ENCODE results near the gene CTTNBP2.

CTTNBP2 gene

DNA sequence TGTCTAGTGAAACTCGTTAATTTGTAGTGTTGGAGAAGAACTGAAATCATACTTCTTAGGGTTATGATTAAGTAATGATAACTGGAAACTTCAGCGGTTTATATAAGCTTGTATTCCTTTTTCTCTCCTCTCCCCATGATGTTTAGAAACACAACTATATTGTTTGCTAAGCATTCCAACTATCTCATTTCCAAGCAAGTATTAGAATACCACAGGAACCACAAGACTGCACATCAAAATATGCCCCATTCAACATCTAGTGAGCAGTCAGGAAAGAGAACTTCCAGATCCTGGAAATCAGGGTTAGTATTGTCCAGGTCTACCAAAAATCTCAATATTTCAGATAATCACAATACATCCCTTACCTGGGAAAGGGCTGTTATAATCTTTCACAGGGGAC is 205.8 kb downstream of the CTTNBP2 start:
- Histone ChIP-seq H2BK15ac (ENCODE audit: low read depth, poor library complexity, severe bottlenecking) (no peak overlapping the region), H3K14ac (ENCODE audit: low read length in 2 of 2) (no peak overlapping the region), H4K91ac (ENCODE audit: low read length) (no peak overlapping the region), H3K18ac (ENCODE audit: low read depth in 1 of 2, low read length in 2 of 2) (no peak overlapping the region), H3K23ac (ENCODE audit: low read length in 2 of 2) (no peak overlapping the region), H2BK120ac (ENCODE audit: low read depth, low read length) (no peak overlapping the region), H3K9ac (ENCODE audit: low read length) (no peak overlapping the region), H3K4me1 (ENCODE audit: control insufficient read depth, insufficient read depth, low read depth, low read length) (peaks cover 4% of the 10 kb centered on the region), H3K9me3 (ENCODE audit: control insufficient read depth, low read length) (no peaks in the 10 kb centered on the region), H2AFZ (ENCODE audit: low read depth, low read length) (no peak overlapping the region), H2AK5ac (ENCODE audit: low read length, severe bottlenecking) (no peak overlapping the region), H4K8ac (ENCODE audit: low read length) (no peak overlapping the region), H2BK5ac (ENCODE audit: low read depth, low read length, poor library complexity, severe bottlenecking) (no peak overlapping the region), H3K4ac (ENCODE audit: low read depth in 1 of 2, low read length in 2 of 2) (no peak overlapping the region), H3K4me3 (ENCODE audit: insufficient read depth in 1 of 2, low read depth in 1 of 2, low read length in 2 of 2) (no peak overlapping the region), H3K27ac (ENCODE audit: low read length, poor library complexity, severe bottlenecking) (no peak overlapping the region), H3K79me1 (replicated peaks; ENCODE audit: low read length, poor library complexity, severe bottlenecking) (no peaks in the 10 kb centered on the region), H3K4me2 (ENCODE audit: low read length, poor library complexity, severe bottlenecking) (no peak overlapping the region), H3K36me3 (ENCODE audit: control insufficient read depth in 1 of 2, insufficient read depth in 2 of 2, low read depth in 1 of 2, low read length in 2 of 2) (no peaks in the 10 kb centered on the region), H3K27me3 (ENCODE audit: control insufficient read depth in 1 of 2, insufficient read depth in 1 of 2, low read length in 2 of 2) (no peaks in the 10 kb centered on the region), H2BK12ac (ENCODE audit: low read length in 2 of 2) (peak overlapping the region; percentile 14 to 87)
- peak; percentile 41 for DNase-seq
- 76% methylated on average over 2 of the region's 2 CpGs for WGBS

DNA sequence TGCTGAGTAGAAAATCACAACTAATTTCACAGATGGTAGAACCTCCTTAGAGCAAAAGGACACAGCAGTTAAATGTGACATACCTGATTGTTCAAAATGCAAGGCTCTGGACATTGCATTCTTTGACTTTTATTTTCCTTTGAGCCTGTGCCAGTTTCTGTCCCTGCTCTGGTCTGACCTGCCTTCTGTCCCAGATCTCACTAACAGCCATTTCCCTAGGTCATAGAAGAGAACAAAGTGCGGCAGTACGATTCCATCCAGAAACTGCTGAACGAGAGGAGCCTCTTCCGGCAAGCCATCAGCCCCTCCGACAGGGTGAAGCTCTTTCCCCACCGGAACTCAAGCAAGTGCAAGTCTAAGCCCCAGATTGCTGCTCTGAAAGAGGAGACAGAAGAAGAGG is 206.6 kb downstream of the CTTNBP2 start:
- H2BK12ac ChIP-seq (ENCODE audit: low read length in 2 of 2) = peak overlapping the region; percentile 69 to 85
- peak overlapping the region; percentile 62 to 77 for H3K18ac ChIP-seq (ENCODE audit: low read depth in 1 of 2, low read length in 2 of 2)
- H3K4ac ChIP-seq (ENCODE audit: low read depth in 1 of 2, low read length in 2 of 2) = peak overlapping the region; percentile 86
- peak overlapping the region; percentile 99 for H4K91ac ChIP-seq (ENCODE audit: low read length)
- H3K27ac ChIP-seq (ENCODE audit: low read length, poor library complexity, severe bottlenecking) = peak overlapping the region; percentile 57
- H3K9ac ChIP-seq (ENCODE audit: low read length) = no peak overlapping the region
- no peak overlapping the region for H3K14ac ChIP-seq (ENCODE audit: low read length in 2 of 2)
- no peaks in the 10 kb centered on the region for H3K27me3 ChIP-seq (ENCODE audit: control insufficient read depth in 1 of 2, insufficient read depth in 1 of 2, low read length in 2 of 2)
- peak overlapping the region; percentile 97 for H2BK120ac ChIP-seq (ENCODE audit: low read depth, low read length)
- no peak overlapping the region for H3K4me3 ChIP-seq (ENCODE audit: insufficient read depth in 1 of 2, low read depth in 1 of 2, low read length in 2 of 2)
- H2BK5ac ChIP-seq (ENCODE audit: low read depth, low read length, poor library complexity, severe bottlenecking) = no peak overlapping the region
- H2AFZ ChIP-seq (ENCODE audit: low read depth, low read length) = no peak overlapping the region
- peaks cover 4% of the 10 kb centered on the region for H3K4me1 ChIP-seq (ENCODE audit: control insufficient read depth, insufficient read depth, low read depth, low read length)
- no peak overlapping the region for H3K4me2 ChIP-seq (ENCODE audit: low read length, poor library complexity, severe bottlenecking)
- H2BK15ac ChIP-seq (ENCODE audit: low read depth, poor library complexity, severe bottlenecking) = peak overlapping the region; percentile 92
- H4K8ac ChIP-seq (ENCODE audit: low read length) = peak overlapping the region; percentile 78
- no peaks in the 10 kb centered on the region for H3K79me1 ChIP-seq (replicated peaks; ENCODE audit: low read length, poor library complexity, severe bottlenecking)
- H3K23ac ChIP-seq (ENCODE audit: low read length in 2 of 2) = no peak overlapping the region
- no peaks in the 10 kb centered on the region for H3K36me3 ChIP-seq (ENCODE audit: control insufficient read depth in 1 of 2, insufficient read depth in 2 of 2, low read depth in 1 of 2, low read length in 2 of 2)
- 94% methylated on average over 6 of the region's 6 CpGs for WGBS
- H2AK5ac ChIP-seq (ENCODE audit: low read length, severe bottlenecking) = no peak overlapping the region
- no peaks in the 10 kb centered on the region for H3K9me3 ChIP-seq (ENCODE audit: control insufficient read depth, low read length)
- no peak for DNase-seq

DNA sequence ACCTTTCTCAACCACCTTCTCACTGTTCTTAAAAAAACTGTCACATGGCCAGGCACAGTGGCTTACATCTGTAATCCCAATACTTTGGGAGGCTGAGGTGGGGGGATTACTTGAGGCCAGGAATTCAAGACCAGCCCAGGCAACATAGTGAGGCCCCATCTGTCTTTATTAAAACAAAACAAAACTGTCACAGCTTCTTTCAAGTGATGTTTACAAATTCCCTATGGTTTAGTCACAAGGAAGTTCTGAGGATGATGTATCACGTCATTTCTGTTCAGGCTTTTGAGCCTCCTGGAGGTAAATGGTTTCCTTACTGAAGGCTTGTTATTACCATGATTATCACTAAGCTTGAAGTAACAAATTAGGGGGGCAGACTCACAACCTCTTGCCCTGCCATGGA is 207.2 kb downstream of the CTTNBP2 start:
- DNase-seq = peak; percentile 87
- H3K27ac ChIP-seq (ENCODE audit: low read length, poor library complexity, severe bottlenecking) = peak overlapping the region; percentile 58
- H3K9ac ChIP-seq (ENCODE audit: low read length) = no peak overlapping the region
- no peaks in the 10 kb centered on the region for H3K9me3 ChIP-seq (ENCODE audit: control insufficient read depth, low read length)
- H3K36me3 ChIP-seq (ENCODE audit: control insufficient read depth in 1 of 2, insufficient read depth in 2 of 2, low read depth in 1 of 2, low read length in 2 of 2) = no peaks in the 10 kb centered on the region
- peaks cover 4% of the 10 kb centered on the region for H3K4me1 ChIP-seq (ENCODE audit: control insufficient read depth, insufficient read depth, low read depth, low read length)
- H3K23ac ChIP-seq (ENCODE audit: low read length in 2 of 2) = no peak overlapping the region
- H2BK12ac ChIP-seq (ENCODE audit: low read length in 2 of 2) = peak overlapping the region in 1 of 2 experiments; percentile 41
- peak overlapping the region; percentile 70 for H4K8ac ChIP-seq (ENCODE audit: low read length)
- H2BK15ac ChIP-seq (ENCODE audit: low read depth, poor library complexity, severe bottlenecking) = no peak overlapping the region
- no peak overlapping the region for H2BK120ac ChIP-seq (ENCODE audit: low read depth, low read length)
- no peak overlapping the region for H2AK5ac ChIP-seq (ENCODE audit: low read length, severe bottlenecking)
- WGBS = 0% methylated on average over 1 of the region's 1 CpG
- H3K4ac ChIP-seq (ENCODE audit: low read depth in 1 of 2, low read length in 2 of 2) = peak overlapping the region in 1 of 2 experiments; percentile 43
- no peaks in the 10 kb centered on the region for H3K27me3 ChIP-seq (ENCODE audit: control insufficient read depth in 1 of 2, insufficient read depth in 1 of 2, low read length in 2 of 2)
- no peak overlapping the region for H3K4me3 ChIP-seq (ENCODE audit: insufficient read depth in 1 of 2, low read depth in 1 of 2, low read length in 2 of 2)
- H3K18ac ChIP-seq (ENCODE audit: low read depth in 1 of 2, low read length in 2 of 2) = peak overlapping the region in 1 of 2 experiments; percentile 56
- H3K4me2 ChIP-seq (ENCODE audit: low read length, poor library complexity, severe bottlenecking) = no peak overlapping the region
- no peak overlapping the region for H3K14ac ChIP-seq (ENCODE audit: low read length in 2 of 2)
- no peak overlapping the region for H2AFZ ChIP-seq (ENCODE audit: low read depth, low read length)
- H2BK5ac ChIP-seq (ENCODE audit: low read depth, low read length, poor library complexity, severe bottlenecking) = no peak overlapping the region
- H4K91ac ChIP-seq (ENCODE audit: low read length) = no peak overlapping the region
- no peaks in the 10 kb centered on the region for H3K79me1 ChIP-seq (replicated peaks; ENCODE audit: low read length, poor library complexity, severe bottlenecking)

DNA sequence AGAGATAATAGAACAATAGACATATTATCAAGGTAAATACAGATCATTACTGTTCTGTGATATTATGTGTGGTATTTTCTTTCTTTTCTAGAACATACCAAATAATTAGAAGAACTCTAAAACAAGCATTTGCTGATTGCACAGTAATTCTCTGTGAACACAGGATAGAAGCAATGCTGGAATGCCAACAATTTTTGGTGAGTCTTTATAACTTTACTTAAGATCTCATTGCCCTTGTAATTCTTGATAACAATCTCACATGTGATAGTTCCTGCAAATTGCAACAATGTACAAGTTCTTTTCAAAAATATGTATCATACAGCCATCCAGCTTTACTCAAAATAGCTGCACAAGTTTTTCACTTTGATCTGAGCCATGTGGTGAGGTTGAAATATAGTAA is 207.9 kb downstream of the CTTNBP2 start:
- Histone ChIP-seq H2BK5ac (ENCODE audit: low read depth, low read length, poor library complexity, severe bottlenecking) (no peak overlapping the region), H3K23ac (ENCODE audit: low read length in 2 of 2) (no peak overlapping the region), H3K4me1 (ENCODE audit: control insufficient read depth, insufficient read depth, low read depth, low read length) (peaks cover 4% of the 10 kb centered on the region), H3K79me1 (replicated peaks; ENCODE audit: low read length, poor library complexity, severe bottlenecking) (no peaks in the 10 kb centered on the region), H4K8ac (ENCODE audit: low read length) (no peak overlapping the region), H2BK120ac (ENCODE audit: low read depth, low read length) (no peak overlapping the region), H3K9ac (ENCODE audit: low read length) (no peak overlapping the region), H2BK12ac (ENCODE audit: low read length in 2 of 2) (no peak overlapping the region), H3K9me3 (ENCODE audit: control insufficient read depth, low read length) (no peaks in the 10 kb centered on the region), H2AK5ac (ENCODE audit: low read length, severe bottlenecking) (no peak overlapping the region), H3K27me3 (ENCODE audit: control insufficient read depth in 1 of 2, insufficient read depth in 1 of 2, low read length in 2 of 2) (no peaks in the 10 kb centered on the region), H3K4ac (ENCODE audit: low read depth in 1 of 2, low read length in 2 of 2) (no peak overlapping the region), H4K91ac (ENCODE audit: low read length) (no peak overlapping the region), H3K4me2 (ENCODE audit: low read length, poor library complexity, severe bottlenecking) (no peak overlapping the region), H3K27ac (ENCODE audit: low read length, poor library complexity, severe bottlenecking) (no peak overlapping the region), H3K4me3 (ENCODE audit: insufficient read depth in 1 of 2, low read depth in 1 of 2, low read length in 2 of 2) (no peak overlapping the region), H3K14ac (ENCODE audit: low read length in 2 of 2) (no peak overlapping the region), H2AFZ (ENCODE audit: low read depth, low read length) (no peak overlapping the region), H2BK15ac (ENCODE audit: low read depth, poor library complexity, severe bottlenecking) (no peak overlapping the region), H3K36me3 (ENCODE audit: control insufficient read depth in 1 of 2, insufficient read depth in 2 of 2, low read depth in 1 of 2, low read length in 2 of 2) (no peaks in the 10 kb centered on the region), H3K18ac (ENCODE audit: low read depth in 1 of 2, low read length in 2 of 2) (no peak overlapping the region)
- DNase-seq = no peak
